COLO829 (cell line): ENCODE measurements around the gene SLC9B1.

Experiments used
- DNase-seq: peaks from one replicate; pipeline ENCODE4 v3.0.0; 2012; ENCODE audit warnings: low spot score

SLC9B1 gene, protein sequence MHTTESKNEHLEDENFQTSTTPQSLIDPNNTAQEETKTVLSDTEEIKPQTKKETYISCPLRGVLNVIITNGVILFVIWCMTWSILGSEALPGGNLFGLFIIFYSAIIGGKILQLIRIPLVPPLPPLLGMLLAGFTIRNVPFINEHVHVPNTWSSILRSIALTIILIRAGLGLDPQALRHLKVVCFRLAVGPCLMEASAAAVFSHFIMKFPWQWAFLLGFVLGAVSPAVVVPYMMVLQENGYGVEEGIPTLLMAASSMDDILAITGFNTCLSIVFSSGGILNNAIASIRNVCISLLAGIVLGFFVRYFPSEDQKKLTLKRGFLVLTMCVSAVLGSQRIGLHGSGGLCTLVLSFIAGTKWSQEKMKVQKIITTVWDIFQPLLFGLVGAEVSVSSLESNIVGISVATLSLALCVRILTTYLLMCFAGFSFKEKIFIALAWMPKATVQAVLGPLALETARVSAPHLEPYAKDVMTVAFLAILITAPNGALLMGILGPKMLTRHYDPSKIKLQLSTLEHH

DNA sequence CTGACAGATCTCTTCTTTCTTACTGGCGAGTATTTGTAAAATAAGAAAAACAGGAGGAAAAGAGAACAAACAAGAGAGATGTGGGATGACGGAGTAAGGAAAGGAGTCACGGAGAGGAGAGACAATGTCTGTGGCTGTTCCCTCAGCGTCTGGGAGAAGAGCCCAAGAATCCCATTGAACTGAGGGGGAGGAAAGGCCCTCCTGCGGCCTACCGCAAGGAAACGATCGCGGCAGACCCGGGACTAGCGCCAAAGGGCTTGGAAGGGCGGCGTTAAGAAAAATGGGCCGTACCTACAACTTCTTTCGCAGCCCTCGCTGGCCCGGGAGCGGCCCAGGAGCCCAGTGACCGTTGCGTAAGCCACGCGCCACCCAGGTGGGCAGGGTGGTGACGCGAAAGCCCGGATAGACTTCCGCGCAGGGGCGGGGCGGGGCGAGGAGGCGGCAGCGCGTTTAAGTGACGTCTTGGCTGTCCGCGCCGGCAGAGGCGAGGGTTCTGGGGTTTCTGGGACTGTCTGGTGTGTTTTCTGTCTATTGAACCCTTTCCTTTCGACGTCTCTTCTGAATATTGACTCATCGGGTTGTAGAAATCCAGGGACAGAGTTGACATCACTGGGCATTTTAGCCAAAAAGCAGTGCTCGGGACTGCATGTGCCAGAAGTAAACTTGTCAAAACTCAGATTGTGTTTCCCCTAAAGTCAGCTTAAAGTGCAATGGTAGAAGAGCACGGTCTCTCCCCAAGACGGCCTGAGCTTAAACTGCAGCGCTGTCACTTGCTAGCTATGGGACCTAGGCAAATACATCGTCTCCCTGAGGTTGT is at the start of gene SLC9B1:
Gene SLC9B1 (minus strand): TSS at position 398 of the 817 bp plus-strand sequence. CDS start 27,994 bp downstream, outside the sequence.
- DNase-seq = peak; percentile 79

DNA sequence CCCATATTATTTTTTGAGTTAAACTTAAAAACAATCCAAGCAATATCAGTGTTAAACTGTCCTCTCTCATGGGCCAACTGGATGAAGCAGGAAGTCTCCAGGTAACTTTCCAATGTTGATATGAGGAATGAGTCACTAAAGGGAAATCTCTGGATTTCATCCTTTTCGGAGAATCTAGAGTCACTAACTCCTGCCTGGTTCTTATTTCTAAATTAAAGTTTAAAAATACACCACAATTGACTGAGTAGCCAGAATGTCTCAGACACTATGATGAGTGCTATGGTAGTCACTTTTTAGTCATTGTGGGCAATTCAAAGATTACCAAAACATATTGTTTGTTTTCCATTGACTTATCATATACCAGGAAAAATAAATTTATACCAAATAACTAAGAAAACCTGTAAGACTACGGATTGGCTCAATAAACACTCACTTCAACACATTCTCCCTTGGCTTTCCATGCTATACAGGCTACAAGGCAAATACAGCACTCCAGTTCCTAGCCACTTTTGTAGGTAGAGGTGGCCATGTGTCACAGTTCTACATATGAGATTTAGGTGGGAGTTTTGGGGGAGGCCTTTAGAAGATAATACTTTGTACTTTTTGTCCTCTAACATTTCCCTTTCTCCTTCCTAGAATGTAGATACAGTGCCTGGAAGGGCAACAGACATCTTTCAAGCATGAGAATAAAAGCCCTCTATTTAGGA is 48.5 kb upstream of the SLC9B1 start:
- no peak for DNase-seq

DNA sequence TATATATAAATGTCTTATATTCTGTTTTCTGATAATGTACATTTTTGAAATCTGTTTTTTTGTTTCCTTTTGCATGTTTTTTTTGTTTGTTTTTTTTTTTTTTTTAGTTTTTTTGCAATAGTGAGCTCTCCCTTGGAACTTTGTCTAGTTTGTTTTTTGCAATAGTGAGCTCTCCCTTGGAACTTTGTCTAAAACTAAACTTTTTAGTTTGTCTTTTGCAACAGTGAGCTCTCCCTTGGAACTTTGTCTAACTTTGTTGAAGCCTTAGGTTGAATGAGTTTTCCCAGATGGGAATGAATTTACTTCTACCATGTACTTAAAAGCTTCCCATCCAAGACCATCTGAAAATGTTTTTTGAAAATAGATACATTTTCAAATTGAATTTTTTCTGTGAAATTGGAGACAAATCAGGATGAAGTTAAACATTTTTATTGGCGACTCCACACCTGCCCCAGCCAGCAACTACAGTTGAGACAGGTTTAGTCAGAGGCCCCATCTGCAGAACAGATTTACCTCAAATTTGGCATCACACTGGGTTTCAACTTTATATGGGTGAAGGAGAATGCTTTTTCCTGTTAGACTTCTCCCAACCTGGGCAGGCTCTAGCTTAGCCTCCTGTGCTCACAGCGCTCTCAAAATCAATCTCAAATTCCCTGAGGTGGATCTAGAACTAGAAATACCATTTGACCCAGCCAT is 41.1 kb upstream of the SLC9B1 start:
- DNase-seq = no peak

DNA sequence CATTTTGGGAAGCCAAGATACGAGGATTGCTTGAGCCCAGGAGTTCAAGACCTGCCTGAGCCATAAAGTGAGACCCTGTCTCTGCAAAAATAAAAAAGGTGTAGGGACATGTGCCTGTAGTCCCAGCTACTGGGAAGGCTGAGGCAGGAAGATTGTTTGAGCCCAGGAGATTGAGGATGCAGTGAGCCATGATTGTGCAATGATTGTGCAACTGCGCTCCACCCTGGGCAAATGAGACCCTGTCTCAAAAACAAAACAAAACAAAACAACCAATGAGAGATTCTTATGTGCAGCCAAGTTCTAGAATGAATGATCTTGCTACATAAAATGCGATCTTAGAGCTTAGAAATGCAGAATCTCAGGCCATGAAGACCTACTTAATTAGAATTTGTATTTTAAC is 34.5 kb upstream of the SLC9B1 start:
- no peak for DNase-seq

DNA sequence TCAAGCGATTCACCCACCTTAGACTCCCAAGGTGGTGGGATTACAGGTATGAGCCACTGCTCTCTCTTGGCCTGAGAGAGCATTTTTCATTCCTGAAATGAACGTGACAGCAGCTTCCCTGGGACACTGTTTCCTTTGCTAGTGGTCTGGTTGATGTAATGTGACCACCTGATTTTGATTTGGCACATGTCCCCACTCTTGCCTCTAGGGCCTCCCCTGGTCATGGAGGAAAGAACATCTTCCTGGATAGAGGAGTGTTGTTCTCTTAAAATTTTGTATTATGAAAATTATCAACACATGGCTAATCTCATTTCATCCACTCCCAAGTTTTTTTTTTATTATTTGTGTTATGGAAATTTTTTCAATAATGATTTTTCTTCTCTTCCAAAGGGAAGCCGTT is 33.3 kb upstream of the SLC9B1 start:
- DNase-seq = no peak

DNA sequence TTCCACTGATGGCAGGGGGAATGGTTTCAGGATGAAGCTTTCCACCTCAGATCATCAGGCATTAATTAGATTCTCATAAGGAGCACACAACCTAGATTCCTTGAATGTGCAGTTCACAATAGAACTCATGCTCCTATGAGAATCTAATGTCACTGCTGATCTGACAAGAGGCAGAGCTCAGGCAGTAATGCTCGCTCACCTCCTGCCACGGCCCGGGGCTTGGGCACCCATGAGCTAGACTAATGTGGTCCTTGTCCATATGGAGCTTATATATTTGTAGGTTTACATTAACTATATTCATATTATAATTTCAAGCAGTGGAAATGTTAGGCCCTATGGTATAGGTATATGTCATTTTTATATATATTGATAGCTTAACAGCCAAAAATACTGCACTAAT is 32.6 kb upstream of the SLC9B1 start:
- DNase-seq = no peak

DNA sequence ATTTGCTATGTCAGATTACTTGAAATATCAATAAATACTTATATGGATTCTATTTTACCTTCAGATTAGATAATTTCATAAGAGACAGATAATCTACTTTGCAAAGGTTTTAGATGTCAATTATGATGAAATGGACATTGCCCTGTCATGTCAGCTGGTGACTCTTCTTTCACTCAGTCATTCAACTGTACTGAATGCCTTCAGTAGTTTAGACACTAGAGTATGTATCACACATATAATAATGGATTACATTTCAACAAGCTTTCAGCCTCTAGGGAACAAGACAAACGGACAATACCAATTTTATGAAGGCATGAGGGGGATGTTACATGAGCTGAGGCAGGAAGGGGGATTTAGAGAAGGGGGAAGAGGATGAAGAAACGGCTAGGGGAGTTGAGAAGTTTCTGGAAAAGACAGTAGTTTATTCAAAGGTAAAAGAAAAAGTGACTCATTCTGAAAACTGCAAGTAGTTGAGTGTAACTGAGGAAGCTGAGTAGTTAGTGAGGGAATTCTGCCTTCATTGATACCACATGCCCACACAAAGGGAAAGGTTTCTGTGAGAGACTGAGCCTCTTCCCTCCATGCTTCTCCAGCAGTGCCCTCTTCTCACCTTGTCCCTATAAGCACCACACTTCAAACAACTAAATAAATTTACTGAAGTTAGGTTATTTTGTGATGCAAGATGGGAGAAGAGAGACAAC is 31.4 kb upstream of the SLC9B1 start:
- no peak for DNase-seq

DNA sequence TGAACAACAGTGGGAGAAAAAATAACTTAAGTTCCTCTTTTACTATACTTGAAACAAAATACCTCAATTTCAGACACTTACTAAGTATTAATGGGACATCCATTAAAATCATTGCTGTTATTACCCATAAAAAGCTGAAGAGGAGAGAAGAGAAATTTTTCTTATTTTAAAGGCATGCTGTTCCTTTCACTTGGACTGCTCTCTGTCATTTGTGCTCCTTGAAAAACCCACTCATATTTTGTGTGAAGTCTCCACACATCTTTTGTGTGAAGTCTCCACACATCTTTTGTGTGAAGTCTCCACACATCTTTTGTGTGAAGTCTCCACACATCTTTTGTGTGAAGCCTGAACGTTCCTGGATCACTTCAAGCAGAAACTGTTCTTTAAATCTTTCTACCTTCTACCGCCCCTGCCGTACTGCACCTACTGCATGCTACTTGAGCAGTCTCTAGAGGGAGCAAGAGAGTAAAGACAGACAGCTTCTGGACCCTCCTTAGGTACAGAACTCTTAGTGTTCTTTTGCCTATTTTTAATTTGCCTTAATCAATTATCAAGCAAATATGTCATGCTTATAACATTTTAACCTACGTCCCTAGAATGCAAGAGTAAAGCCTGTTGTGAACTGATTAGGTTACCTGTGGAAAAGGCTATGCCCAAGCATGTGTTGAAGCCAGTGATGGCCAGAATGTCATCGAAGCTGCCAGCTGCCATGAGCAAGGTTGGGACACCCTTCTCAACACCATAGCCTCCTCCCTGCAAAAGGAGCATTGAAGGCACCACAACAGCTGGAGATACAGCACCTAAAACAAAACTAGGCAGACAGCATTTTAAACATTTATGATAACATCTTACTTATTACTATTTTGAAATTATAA is 27.1 kb upstream of the SLC9B1 start:
- peak; percentile 28 for DNase-seq

DNA sequence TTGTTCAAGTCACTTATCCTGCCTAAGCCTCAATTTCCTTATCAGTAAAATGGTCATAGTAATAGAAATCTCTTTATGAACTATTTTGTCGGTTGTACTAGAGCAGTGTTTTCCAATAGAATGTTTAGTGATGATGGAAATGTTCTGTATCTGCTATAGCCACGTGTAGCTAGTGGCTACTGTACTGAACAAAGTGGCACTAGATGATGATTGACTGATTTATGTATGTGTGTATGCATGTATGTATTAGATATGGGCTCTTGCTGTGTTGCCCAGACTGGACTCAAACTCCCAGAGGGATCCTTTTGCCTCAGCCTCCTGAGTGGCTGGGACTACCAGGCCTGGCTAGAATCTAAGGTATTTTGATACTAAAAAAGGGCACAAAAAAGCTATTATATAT is 24.7 kb upstream of the SLC9B1 start:
- no peak for DNase-seq

DNA sequence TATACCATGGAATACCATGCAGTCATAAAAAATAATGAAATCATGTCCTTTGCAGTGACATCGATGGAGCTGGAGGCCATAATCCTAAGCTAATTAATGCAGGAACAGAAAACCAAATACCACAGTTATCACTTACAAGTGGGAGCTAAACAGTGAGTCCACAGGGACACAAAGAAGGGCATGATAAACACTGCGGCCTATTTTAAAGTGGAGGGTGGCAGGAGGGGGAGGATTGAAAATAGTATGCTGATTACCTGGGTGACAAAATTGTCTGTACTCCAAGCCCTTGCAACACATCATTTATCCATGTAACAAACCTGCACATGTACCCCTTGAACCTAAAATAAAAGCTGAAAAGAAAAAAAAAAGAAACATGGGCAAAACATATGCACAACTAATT is 16.7 kb upstream of the SLC9B1 start:
- no peak for DNase-seq

DNA sequence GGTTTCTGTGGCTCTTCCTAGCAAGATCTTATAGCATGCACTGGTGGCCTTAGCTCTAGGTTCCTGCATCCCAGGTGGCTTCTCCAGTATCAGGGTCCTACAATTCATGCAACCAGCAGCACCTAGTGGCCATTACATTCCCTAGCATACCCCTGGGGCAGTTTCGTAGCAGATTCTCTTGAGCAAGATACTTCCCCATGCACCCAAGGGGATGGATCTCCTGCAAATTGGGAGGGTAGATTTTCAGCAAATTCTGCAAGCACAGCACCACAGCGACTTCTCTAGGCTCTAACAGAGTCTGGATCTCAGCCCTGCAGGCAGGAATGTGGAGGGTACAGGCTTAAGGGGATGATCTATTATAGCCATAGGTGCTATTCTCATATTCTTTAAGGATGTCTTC is 13.1 kb upstream of the SLC9B1 start:
- DNase-seq = no peak

DNA sequence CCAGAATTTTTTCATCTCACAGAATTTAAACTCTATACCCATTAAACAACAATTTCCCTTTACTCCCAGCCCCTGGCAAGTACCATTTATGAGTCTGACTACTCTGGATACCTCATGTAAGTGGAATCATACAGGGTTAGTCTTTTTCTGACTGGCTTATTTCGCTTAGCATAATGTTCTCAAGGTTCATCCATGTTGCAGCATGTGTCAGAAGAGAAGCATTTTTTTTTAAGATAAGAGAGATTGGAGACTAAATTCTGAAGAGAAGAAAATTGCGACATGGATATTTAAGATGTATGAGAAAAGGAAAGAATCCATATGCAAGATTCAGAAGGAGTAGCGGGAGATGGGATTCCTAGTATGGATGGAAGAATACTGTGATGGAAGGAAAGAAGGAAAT is 11.3 kb upstream of the SLC9B1 start:
- DNase-seq = no peak

DNA sequence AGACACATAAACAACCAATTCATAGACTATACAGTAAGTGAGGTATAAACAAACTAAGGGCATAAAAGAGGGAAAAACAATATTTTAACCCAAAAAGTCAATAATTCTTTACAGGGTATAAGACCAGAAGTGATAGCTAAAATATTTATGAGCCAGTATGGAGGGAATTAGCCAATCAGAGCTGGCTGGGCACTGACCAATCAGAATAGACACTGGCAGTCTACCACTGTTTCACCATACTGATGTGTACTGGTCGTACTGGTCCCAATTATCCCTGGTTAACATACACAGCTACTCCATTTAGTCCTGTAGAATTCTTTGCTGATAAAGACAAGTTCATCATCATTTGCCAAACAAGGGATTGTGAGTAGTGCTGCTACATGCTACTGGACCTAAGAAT is 9.8 kb upstream of the SLC9B1 start:
- no peak for DNase-seq

DNA sequence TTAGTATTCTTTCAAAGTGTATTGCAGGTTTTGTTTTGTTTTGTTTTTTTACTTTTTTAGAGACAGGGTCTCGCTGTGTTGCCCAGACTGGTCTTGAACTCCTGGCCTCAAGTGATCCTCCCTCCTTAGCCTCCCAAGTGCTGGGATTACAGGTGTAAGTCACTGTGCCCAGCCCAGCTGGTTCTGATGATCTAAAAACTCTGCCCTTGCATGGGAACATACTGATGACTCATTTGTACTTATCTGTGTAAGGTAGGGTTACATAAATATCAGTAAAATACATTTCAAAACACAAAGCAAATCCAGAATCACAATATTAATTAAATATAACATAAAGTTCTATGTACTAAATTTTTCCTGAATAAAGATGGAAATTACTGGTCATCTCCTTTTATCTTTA is 7.4 kb upstream of the SLC9B1 start:
- no peak for DNase-seq

DNA sequence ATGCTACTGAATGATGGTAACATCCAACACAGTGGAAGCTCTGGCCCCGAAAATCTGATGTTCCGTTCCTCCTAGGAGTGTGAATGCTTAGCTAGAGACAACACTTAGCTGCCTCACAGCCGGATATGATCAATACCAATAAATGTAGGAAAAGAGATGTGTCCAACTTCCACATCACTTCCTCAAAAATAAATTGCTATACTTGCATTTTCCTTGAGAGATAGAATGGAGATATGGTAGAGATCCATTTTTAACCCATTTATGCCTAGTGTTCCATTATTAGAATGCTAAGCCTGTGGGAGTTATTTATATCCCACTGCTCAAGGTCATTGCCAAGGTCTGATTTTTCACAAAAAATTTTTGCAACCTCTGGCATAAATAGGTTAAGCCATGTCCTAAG is 5.5 kb upstream of the SLC9B1 start:
- DNase-seq = no peak

DNA sequence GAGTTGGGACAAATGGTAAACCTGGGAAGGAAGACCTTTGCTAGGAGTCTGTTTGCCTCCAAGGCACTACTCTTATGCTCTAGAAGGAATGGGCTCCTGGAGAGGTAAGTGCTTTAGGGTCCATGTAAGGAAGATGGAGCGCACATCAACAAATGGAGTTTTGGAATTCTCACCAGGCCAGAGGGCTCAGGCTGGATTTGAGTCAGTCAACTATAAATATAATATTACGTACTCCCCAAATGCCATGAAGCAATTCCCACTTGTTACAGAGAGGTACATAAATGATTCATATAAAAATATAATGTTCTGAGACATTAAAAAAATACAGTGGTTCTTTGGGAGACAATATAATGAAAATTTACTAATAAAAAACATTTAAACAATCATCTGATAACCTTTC is 1.6 kb upstream of the SLC9B1 start:
- DNase-seq = no peak

DNA sequence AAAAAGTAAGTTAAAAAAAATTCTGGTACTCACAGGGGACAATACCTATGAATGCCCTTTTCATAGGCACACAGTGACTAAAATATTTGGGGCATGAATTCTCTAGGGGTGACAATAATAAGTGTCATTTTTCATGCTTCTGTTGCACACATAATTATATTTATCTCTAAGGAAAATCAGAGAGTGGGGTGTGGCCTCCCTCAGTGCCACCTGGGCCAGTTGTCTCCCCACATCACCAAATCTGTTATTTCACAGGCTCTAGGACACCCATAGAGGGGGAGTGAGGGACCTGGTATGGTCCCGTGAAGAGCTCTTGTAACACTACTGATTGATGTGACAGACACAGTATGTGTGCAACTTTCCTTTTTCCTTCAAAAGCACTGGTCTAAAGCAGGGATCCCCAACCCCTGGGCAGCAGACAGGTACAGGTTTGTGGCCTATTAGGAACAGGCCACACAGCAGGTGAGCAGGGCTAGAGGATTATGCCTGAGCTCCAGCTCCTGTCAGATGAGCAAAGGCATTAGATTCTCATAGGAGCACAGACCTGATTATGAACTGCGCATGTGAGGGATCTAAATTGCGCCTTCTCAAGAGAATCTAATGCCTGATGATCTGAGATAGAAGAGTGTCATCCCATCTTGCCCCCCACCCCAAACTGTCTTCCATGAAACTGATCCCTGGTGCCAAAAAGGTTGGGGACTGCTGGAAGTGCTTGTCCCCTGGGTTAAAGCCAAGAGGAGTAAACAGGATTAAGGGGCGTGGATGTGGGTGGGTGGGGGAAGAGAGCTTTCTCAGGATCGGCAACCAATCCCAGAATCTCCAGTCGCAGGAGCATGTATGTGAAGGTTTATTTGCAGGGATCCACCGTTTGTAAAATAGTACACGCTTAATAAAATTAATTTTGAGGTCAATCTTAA is 856 bp downstream of the SLC9B1 start:
- DNase-seq = no peak

DNA sequence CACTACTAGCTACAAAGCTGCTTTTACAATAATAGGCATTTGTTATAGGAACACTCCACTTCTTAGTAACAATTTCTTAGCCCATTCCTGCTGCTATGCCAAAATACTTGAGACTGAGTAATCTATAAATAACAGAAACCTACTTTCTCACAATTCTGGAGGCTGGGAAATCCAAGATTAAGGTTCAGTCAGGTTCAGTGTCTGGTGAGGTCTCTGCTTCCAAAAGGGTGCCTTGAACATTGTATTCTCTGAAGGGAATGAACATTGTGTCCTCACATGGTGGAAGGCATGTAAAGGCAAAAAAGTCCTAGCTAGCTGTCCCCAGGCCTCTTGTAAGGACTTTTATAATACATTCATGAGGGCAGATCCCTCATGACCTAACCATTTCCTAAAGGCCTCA is 7.0 kb downstream of the SLC9B1 start:
- no peak for DNase-seq

DNA sequence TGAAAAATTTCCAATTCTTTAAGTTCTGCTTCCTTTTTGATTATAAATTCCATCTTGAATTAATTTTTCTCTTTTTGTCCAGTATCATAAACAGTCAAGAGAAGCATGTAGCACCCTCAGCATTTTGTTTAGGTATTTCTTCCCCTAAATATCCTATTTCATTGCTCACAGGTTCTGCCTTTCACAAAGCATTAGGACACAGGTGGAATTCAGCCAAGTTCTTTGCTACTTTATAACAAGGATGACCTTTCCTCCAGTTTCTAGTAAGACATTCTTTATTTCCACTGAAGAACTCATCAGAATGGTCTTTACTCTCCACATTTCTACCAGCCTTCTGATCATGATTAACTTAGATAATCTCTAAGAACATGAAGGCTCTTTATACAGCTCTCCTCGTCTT is 7.4 kb downstream of the SLC9B1 start:
- DNase-seq = peak; percentile 18
